Omental fat pad (tissue), 4 donors: ENCODE results near the gene RECK. TPM values are rescaled to one million over a fixed set of nuclear protein-coding genes. Genes with fewer than 3 reads are reported as not detected.

Experiments
- ATAC-seq: fragments of 150-250 bp; one replicate; pipeline ENCODE4 v1.9.1; 2016; ENCODE audit warnings: mild to moderate bottlenecking, moderate library complexity; ENCODE audit not compliant: low FRiP score
- DNase-seq: peaks from one replicate; pipeline ENCODE4 v3.0.0-alpha.2; 2019; ENCODE audit warnings: low spot score
- total RNA-seq, 4 donors: library from RNA; depleted of rRNA; stranded (reverse); fragments of >200 nt; gene quantifications; one replicate each; pipeline ENCODE4 v1.1.0, GENCODE V29; 2016
- TF ChIP-seq, protein P1 (sequence below), 3 donors: fragments of 450-650 bp; IDR thresholded peaks; one replicate each; pipeline ENCODE4 v1.5.1; 2016 to 2017; ENCODE audit warnings: antibody characterized with exemption in 3 of 3, mild to moderate bottlenecking in 3 of 3, moderate library complexity in 2 of 3

The RECK gene
- total RNA-seq, 4 donors from 2014 or later = 15.0 to 27.7 (median 21.7) TPM

DNA sequence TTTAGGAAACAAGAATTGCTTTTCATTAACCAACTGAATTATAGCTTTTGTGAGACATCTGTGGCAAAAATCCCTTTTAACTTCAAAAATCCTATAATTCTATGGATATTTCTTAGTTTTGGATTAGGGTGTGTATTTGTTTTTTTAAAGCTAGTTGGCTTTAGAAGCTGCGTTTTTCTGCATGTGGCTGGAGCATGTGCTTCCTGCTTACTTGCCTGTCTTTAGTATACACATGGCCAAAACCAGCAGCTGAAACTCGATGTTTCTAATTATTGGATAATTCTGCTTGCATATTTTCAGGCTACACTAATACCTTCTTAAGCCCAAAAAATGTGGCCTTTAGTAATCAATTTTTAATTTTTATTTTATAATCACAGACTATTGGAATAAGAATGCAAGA lies 8.9 kb downstream of the RECK start:
- DNase-seq = no peak
- ATAC-seq = no peak
- TF ChIP-seq, protein P1, sequence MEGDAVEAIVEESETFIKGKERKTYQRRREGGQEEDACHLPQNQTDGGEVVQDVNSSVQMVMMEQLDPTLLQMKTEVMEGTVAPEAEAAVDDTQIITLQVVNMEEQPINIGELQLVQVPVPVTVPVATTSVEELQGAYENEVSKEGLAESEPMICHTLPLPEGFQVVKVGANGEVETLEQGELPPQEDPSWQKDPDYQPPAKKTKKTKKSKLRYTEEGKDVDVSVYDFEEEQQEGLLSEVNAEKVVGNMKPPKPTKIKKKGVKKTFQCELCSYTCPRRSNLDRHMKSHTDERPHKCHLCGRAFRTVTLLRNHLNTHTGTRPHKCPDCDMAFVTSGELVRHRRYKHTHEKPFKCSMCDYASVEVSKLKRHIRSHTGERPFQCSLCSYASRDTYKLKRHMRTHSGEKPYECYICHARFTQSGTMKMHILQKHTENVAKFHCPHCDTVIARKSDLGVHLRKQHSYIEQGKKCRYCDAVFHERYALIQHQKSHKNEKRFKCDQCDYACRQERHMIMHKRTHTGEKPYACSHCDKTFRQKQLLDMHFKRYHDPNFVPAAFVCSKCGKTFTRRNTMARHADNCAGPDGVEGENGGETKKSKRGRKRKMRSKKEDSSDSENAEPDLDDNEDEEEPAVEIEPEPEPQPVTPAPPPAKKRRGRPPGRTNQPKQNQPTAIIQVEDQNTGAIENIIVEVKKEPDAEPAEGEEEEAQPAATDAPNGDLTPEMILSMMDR (IDR thresholded peaks at IDR 0.05) = no peak

GRCh38 chr9:36046923-36047322 lies 10.2 kb downstream of the RECK start:
- ATAC-seq = no peak
- no peak for DNase-seq
- TF ChIP-seq, protein P1 (IDR thresholded peaks at IDR 0.05) = no peak

DNA sequence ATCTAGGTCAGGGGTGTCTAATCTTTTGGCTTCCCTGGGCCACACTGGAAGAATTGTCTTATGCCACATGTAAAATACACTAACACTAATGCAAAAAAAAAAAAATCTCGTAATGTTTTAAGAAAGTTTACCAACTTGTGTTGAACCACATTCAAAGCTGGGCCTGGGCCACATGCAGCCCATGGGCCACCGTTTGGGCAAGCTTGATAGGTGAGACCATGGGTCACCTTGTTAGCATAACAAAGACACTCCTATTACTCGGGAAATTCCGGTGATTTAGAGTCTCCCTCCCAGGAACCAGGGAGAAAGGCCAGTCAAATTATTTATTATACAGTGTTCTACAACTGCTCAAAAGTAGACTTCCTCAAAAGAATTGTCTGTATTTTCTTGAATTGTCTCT lies 12.7 kb downstream of the RECK start:
- no peak for ATAC-seq
- TF ChIP-seq, protein P1 (IDR thresholded peaks at IDR 0.05) = no peak

GRCh38 chr9:36050476-36050875 lies 13.8 kb downstream of the RECK start:
- DNase-seq (no peak), ATAC-seq (no peak)
- TF ChIP-seq, protein P1 (IDR thresholded peaks at IDR 0.05) = no peak

More for the DNA sequence above, 12.7 kb downstream of the RECK start:
- DNase-seq = no peak

GRCh38 chr9:36051317-36051716 lies 14.6 kb downstream of the RECK start:
- TF ChIP-seq, protein P1 (IDR thresholded peaks at IDR 0.05) = no peak
- no peak for DNase-seq
- ATAC-seq = no peak

DNA sequence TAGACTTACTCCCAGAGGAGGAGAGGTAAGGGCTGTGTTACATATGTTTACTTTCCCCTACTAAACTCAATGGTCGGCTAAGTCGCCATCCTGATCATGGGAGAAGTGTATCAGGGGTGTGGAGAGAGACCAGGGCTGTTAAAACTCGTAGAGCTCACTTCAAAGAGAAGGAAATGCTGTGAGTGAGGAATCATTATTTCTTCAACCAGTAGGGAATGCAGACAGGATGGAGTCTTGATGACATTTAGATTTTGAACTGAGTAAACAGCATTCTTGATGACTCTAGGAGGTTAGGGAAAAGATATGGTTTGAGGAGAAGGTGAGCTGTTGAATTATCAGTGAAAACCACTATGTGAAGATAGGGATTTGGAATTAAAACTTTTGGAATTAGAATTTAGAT lies 17.3 kb downstream of the RECK start:
- peak; percentile 54 for ATAC-seq
- TF ChIP-seq, protein P1 (IDR thresholded peaks at IDR 0.05) = no peak
- DNase-seq = no peak

- DNase-seq (no peak), ATAC-seq (no peak)
- TF ChIP-seq, protein P1 (IDR thresholded peaks at IDR 0.05) = no peak
Observed at GRCh38 chr9:36056896-36057295, 20.2 kb downstream of the RECK start.
